Duodenal mucosa (tissue), 2 donors: ENCODE measurements around the gene NTRK3.

Source experiments
- H3K27ac ChIP-seq: one replicate; pipeline ENCODE4 v1.7.0; 2013; ENCODE audit warnings: low read depth, low read length
- H3K27me3 ChIP-seq, 2 donors: one replicate each; pipeline ENCODE4 v1.7.0; 2013; ENCODE audit warnings: low read length in 2 of 2, control low read depth in 1 of 2; ENCODE audit not compliant: insufficient read depth in 2 of 2, control insufficient read depth in 1 of 2
- H3K36me3 ChIP-seq, 2 donors: one replicate each; pipeline ENCODE4 v1.7.0; 2013; ENCODE audit warnings: low read length in 2 of 2, control low read depth in 1 of 2; ENCODE audit not compliant: insufficient read depth in 2 of 2, control insufficient read depth in 1 of 2
- H3K4me1 ChIP-seq, 2 donors: one replicate each; pipeline ENCODE4 v1.7.0; 2013; ENCODE audit warnings: low read length in 2 of 2, control low read depth in 1 of 2; ENCODE audit not compliant: insufficient read depth in 2 of 2, control insufficient read depth in 1 of 2
- H3K4me3 ChIP-seq, 2 donors: one replicate each; pipeline ENCODE4 v1.7.0; 2013; ENCODE audit warnings: low read length in 2 of 2, low read depth in 1 of 2
- H3K9ac ChIP-seq, 2 donors: one replicate each; pipeline ENCODE4 v1.7.0; 2013; ENCODE audit warnings: low read length in 2 of 2, low read depth in 1 of 2
- H3K9me3 ChIP-seq, 2 donors: one replicate each; pipeline ENCODE4 v1.7.0; 2013; ENCODE audit warnings: low read length in 2 of 2, control low read depth in 1 of 2; ENCODE audit not compliant: control insufficient read depth in 1 of 2

Gene NTRK3

DNA sequence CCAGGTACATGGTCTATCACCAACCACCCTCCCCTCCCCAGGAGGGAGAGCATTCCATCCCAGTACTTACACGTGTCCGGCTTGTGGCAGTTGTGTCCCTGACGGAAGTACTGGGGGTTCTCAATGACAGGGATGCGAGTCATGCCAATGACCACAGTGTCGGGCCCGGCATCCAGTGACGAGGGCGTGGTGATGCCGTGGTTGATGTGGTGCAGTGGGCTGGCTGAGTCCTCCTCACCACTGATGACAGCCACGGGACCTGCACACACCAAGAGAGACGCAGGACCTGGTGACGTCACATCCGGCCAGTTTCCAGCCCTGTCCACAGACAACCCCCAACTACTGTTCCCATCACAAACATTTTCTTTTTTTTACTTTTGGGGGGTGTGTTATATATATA lies 223.8 kb downstream of the NTRK3 start:
- H3K27ac ChIP-seq = no peak overlapping the region
- no peaks in the 10 kb centered on the region for H3K9me3 ChIP-seq
- H3K4me3 ChIP-seq = no peak overlapping the region
- H3K4me1 ChIP-seq = no peaks in the 10 kb centered on the region
- H3K9ac ChIP-seq = no peak overlapping the region
- H3K27me3 ChIP-seq = no peaks in the 10 kb centered on the region
- H3K36me3 ChIP-seq = no peaks in the 10 kb centered on the region

DNA sequence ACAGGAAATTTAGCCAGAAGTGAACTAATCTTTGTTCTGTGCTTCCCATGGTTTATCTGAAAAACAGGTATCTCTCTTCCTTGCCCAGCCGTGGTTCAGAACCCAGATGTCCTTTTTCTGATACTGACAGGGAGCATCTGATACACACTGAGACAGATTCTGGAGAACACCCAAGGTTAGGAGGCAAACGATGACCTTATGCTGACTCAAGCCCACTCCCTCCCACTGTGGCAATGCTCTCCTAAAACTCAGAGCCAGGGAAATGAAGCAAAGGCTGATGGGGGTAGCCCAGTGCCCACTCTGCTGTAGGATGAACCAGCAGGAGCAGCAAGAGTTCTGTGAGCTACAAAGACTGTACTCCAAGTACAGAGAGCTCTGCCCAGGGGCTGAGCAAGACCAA lies 225.1 kb downstream of the NTRK3 start:
- no peaks in the 10 kb centered on the region for H3K9me3 ChIP-seq
- H3K27me3 ChIP-seq = no peaks in the 10 kb centered on the region
- no peaks in the 10 kb centered on the region for H3K36me3 ChIP-seq
- H3K27ac ChIP-seq = no peak overlapping the region
- no peak overlapping the region for H3K9ac ChIP-seq
- no peaks in the 10 kb centered on the region for H3K4me1 ChIP-seq
- H3K4me3 ChIP-seq = no peak overlapping the region

DNA sequence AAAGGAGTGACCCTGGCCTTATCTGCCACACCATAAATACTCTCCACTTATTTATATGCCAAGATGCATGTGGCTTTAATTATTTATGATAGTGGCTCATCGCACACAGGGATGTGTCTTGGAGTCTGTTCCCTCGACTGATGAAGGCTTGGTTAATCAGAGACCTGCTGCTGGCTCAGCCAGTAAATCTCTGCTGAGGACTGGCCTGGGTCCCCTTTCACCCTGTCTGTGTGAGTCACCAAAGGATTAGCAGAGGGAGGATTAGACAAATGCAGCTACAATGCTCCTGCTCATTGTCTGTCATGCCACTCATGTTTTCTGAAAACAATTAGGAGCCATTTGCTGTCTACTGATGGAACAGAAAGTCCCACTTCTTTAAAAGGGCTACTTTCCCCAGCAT lies 226.8 kb downstream of the NTRK3 start:
- Histone ChIP-seq H3K27me3 (no peaks in the 10 kb centered on the region), H3K27ac (no peak overlapping the region), H3K4me3 (no peak overlapping the region), H3K36me3 (no peaks in the 10 kb centered on the region), H3K9me3 (no peaks in the 10 kb centered on the region), H3K4me1 (no peaks in the 10 kb centered on the region), H3K9ac (no peak overlapping the region)

DNA sequence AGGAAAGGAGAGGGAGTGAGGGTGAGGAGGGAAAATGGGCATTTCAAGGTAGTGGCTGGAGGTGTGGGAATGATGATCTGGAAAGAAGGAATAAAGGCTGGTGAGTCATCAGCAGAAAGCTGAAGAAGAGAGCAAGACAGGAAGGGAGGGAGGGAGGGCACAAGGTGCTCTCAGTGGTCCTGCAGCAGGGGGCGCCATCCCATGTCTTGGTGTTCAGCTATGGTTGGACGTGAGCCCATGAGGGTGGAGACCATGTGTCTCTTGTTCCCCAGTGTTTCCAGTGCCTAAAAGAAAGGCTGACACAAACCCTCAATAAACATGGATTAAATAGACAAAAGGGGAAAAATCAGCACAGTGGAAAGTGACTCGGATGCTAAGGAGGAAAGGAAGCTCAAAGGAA lies 228.5 kb downstream of the NTRK3 start:
- H3K4me1 ChIP-seq = no peaks in the 10 kb centered on the region
- no peaks in the 10 kb centered on the region for H3K36me3 ChIP-seq
- no peaks in the 10 kb centered on the region for H3K9me3 ChIP-seq
- no peak overlapping the region for H3K9ac ChIP-seq
- no peak overlapping the region for H3K27ac ChIP-seq
- no peaks in the 10 kb centered on the region for H3K27me3 ChIP-seq
- no peak overlapping the region for H3K4me3 ChIP-seq

DNA sequence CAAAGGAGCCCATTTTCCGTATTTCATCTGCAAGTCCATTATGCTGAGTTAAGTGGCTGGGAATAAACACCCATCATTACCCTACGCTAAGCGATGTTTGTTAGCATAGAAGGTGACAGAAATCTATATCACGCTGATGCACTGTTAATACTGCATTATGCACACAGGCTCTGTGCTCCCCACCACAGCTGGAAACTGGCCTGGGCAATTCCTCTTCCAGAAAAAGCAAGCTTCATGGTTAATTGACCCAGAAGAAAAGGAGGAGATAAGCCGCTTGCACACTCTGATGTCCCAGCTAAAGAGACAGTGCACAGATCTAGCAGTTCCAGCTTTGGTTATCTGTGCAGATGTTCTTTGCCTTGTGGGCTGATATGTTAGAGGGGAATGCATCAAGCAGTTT lies 232.6 kb downstream of the NTRK3 start:
- H3K27me3 ChIP-seq = no peaks in the 10 kb centered on the region
- H3K9me3 ChIP-seq = no peaks in the 10 kb centered on the region
- no peak overlapping the region for H3K9ac ChIP-seq
- no peaks in the 10 kb centered on the region for H3K4me1 ChIP-seq
- H3K4me3 ChIP-seq = no peak overlapping the region
- no peak overlapping the region for H3K27ac ChIP-seq
- H3K36me3 ChIP-seq = no peaks in the 10 kb centered on the region

DNA sequence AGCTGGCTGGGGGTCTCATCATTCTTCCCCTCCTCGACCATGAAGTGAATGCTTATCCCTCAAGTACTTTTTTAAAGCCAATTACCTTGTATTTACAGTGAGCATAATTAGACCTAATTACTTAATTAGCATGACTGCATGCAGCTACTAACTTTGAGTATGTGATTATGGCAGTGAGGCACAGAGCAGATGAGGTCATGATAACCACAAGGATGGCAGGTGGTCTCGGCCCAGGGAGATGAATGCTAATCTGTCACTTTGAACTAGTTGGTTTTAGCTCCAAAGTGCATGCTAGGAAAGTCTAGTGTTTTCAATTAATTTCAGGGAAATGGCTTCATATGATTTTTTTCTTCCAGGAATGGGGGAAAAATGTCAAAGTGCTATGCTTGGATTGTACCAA lies 233.8 kb downstream of the NTRK3 start:
- Histone ChIP-seq H3K4me3 (no peak overlapping the region), H3K9ac (no peak overlapping the region), H3K27me3 (no peaks in the 10 kb centered on the region), H3K36me3 (no peaks in the 10 kb centered on the region), H3K4me1 (no peaks in the 10 kb centered on the region), H3K9me3 (no peaks in the 10 kb centered on the region), H3K27ac (no peak overlapping the region)

DNA sequence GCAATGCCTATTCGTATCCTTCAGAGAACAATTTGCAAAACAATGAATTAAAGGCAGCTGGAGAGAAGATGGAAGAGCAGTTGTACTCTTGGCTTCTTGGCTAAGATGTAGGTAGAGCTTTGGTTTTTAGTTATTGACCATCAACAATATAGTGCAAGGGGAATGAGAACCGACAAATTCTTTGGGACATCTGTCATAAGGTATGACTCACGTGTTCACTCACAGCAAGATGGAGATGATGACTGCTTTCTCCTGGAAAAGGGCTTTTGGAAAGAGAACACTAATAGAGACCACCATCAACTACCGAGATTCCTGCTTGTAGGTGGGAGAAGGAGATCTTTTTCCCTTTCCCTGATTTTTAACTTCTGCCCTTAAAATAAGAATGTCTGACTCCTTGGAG lies 234.9 kb downstream of the NTRK3 start:
- no peaks in the 10 kb centered on the region for H3K27me3 ChIP-seq
- H3K4me3 ChIP-seq = no peak overlapping the region
- H3K4me1 ChIP-seq = no peaks in the 10 kb centered on the region
- no peaks in the 10 kb centered on the region for H3K9me3 ChIP-seq
- H3K36me3 ChIP-seq = no peaks in the 10 kb centered on the region
- no peak overlapping the region for H3K9ac ChIP-seq
- H3K27ac ChIP-seq = no peak overlapping the region

DNA sequence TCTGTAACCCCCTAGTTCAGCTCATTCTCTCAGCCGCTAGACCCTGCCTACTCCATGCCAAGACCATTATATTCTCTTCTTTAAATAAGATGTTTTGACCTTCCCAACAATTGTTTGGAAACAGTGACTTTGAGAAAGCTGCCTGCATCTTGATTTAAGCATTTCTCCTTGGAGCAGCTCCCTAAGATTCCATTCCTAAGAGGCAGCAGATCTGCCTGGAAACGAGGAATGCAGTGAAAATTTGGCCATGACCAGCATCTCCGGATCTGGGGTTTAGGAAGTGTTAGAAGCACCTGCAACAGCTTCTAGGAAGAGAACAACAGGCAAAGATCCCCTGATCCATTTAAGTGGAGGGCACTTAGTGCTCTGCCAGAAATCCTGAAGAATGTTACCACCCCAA lies 235.7 kb downstream of the NTRK3 start:
- Histone ChIP-seq H3K27me3 (no peaks in the 10 kb centered on the region), H3K4me3 (no peak overlapping the region), H3K27ac (no peak overlapping the region), H3K4me1 (no peaks in the 10 kb centered on the region), H3K9ac (no peak overlapping the region), H3K9me3 (no peaks in the 10 kb centered on the region), H3K36me3 (no peaks in the 10 kb centered on the region)

DNA sequence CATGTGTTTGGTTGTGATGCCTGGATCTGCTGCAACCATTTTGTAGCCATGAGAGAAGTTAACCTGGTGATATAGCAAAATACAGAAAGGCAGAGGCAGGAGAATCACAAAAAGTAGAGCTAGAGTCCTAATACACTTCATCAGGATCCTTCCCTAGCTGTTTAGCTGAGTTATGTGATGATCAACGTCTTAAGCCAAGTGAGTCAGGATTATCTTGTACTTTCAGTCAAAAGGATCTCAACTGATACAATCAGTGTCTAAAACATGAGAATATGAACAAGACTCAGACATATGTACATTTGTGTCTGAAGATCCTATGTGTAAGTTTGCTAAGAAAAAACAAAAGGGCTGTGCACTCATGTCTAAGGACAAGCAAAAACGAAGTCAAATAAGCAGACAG lies 236.9 kb downstream of the NTRK3 start:
- Histone ChIP-seq H3K9me3 (no peaks in the 10 kb centered on the region), H3K4me3 (no peak overlapping the region), H3K27ac (no peak overlapping the region), H3K27me3 (no peaks in the 10 kb centered on the region), H3K9ac (no peak overlapping the region), H3K4me1 (no peaks in the 10 kb centered on the region), H3K36me3 (no peaks in the 10 kb centered on the region)

DNA sequence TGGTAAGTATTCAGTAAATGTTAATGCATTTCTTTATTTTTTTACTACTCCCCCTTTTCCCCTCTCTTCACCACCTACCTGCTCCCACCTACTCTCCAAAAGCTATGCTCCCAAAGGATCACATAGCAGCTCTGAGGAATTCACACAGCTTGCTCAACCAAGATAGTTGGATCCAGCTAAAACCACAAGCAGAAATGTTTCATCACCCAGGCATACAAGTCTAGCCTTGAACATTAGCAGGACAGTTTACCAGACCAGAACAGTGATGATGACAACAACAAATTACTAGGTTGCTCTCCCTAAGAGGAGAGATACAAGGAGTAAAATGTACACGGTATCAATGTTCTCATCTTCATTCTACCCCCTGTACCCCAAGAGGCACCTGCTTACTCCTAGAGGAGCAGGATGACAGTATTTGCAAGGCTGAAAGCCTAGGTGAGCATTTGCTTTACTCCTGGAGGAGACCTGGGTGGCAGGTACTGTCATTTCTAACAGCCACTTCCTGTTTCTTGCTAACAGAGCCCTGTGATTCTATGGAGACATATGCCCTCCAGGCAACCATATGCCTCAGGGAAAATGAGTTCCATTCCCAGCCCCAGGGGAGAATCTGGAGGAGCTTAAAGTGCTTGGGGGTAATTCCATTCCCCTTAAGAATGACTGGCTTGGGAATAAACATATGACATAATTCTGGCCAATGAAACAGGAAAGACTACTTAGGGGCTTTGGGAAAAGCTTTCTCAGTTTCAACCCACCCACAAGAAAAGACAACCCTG lies 237.5 kb downstream of the NTRK3 start:
- Histone ChIP-seq H3K4me1 (no peaks in the 10 kb centered on the region), H3K36me3 (no peaks in the 10 kb centered on the region), H3K27me3 (no peaks in the 10 kb centered on the region), H3K9me3 (no peaks in the 10 kb centered on the region), H3K4me3 (no peak overlapping the region), H3K27ac (no peak overlapping the region), H3K9ac (no peak overlapping the region)

DNA sequence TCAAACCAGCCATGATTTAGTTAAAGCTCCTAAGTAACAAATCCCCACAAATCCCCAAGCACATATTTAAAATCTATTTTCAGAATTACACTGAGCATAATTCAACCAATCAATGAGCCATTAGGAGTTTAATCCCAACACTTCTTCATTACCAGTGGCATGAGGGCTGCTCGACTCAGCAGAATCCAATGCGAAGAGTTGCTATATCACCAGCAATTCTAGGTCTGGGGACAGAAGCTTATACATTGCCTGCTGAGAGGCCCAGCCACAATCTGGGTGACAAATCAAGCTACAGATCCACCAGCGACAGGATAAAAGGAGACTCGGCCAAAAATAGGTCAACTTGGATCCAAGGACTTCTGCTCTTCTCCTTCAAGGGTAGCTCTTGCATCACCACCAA lies 238.8 kb downstream of the NTRK3 start:
- Histone ChIP-seq H3K9me3 (no peaks in the 10 kb centered on the region), H3K27me3 (no peaks in the 10 kb centered on the region), H3K36me3 (no peaks in the 10 kb centered on the region), H3K27ac (no peak overlapping the region), H3K4me1 (no peaks in the 10 kb centered on the region), H3K4me3 (no peak overlapping the region), H3K9ac (no peak overlapping the region)
